GM12878 (cell line): ENCODE measurements around the gene TMEM192. TPM values are rescaled to one million over a fixed set of nuclear protein-coding genes. Genes with fewer than 3 reads are reported as not detected.

ENCODE experiments used
- ATAC-seq: fragments of 200-7000 bp; cut with Tn5 transposase; 3 replicates; pipeline ENCODE4 v1.9.1; 2020; ENCODE audit warnings: mild to moderate bottlenecking, moderate library complexity
- BruUV-seq: library from RNA; stranded (reverse); fragments of 400-500 nt; replicated peaks from 2 replicates; lab custom pipeline; 2021; lab: Mats Ljungman, UMichigan
- CTCF ChIA-PET: fragments of 300-600 bp; sonication (Branson Sonifier 250); formaldehyde crosslinking; extraction: SDS; loops from one replicate; lab custom pipeline; 2021; ENCODE audit warnings: inconsistent platforms; lab: Yijun Ruan, JAX
- POLR2A ChIA-PET: fragments of 350-600 bp; formaldehyde crosslinking; extraction: SDS; loops from one replicate; lab custom pipeline; 2021; ENCODE audit warnings: inconsistent platforms; lab: Charles Lee
- RAD21 ChIA-PET: fragments of 300-600 bp; sonication (Branson Sonifier 250); formaldehyde crosslinking; loops from one replicate; lab custom pipeline; 2023; ENCODE audit warnings: antibody characterized with exemption; ENCODE audit not compliant: unreplicated experiment; lab: Charles Lee
- SMC1A ChIA-PET: fragments of 300-600 bp; sonication (Branson Sonifier 250); formaldehyde crosslinking; loops from one replicate; lab custom pipeline; 2023; ENCODE audit not compliant: unreplicated experiment, uncharacterized antibody; lab: Charles Lee
- DNase-seq: peaks from one replicate; pipeline ENCODE4 v3.0.0-alpha.2; 2011; ENCODE audit warnings: low read depth, low spot score
- FAIRE-seq: peaks from 3 replicates; lab custom pipeline; 2011; peaks lifted over from hg19 to GRCh38; lab: Jason Lieb, UNC
- H2AFZ ChIP-seq: 2 replicates; pipeline ENCODE4 v1.6.0; 2011; ENCODE audit warnings: low read depth, low read length, control low read depth; ENCODE audit not compliant: control insufficient read depth
- H3K27ac ChIP-seq: 2 replicates; pipeline ENCODE4 v1.5.1; 2011; ENCODE audit warnings: control low read depth; ENCODE audit not compliant: control insufficient read depth, insufficient read depth
- H3K27me3 ChIP-seq, 2 experiments: replicated peaks in 1 of 2; 2 replicates each; pipeline versions ENCODE4 v1.6.0 to v1.6.1; 2011; ENCODE audit warnings: low read length in 1 of 2; ENCODE audit not compliant: control insufficient read depth in 2 of 2, insufficient read depth in 2 of 2
- H3K36me3 ChIP-seq, 2 experiments: 2 replicates each; pipeline ENCODE4 v1.5.1; 2011; ENCODE audit warnings: low read length in 1 of 2; ENCODE audit not compliant: control insufficient read depth in 2 of 2, insufficient read depth in 2 of 2
- H3K4me1 ChIP-seq: 2 replicates; pipeline ENCODE4 v1.6.1; 2011; ENCODE audit warnings: mild to moderate bottlenecking, low read length, moderate library complexity, mixed read lengths; ENCODE audit not compliant: control insufficient read depth, insufficient read depth
- H3K4me2 ChIP-seq: 2 replicates; pipeline ENCODE4 v1.6.0; 2011; ENCODE audit warnings: control low read depth; ENCODE audit not compliant: control insufficient read depth, insufficient read depth
- H3K4me3 ChIP-seq: fragments of 200-600 bp; sonication (generic); 2 replicates; pipeline ENCODE4 v1.5.1; 2016
- H3K79me2 ChIP-seq: 2 replicates; pipeline ENCODE4 v1.6.0; 2011; ENCODE audit warnings: low read length; ENCODE audit not compliant: control insufficient read depth, insufficient read depth
- H3K9ac ChIP-seq: 2 replicates; pipeline ENCODE4 v1.8.0; 2011; ENCODE audit warnings: low read length, control low read depth, mixed read lengths; ENCODE audit not compliant: control insufficient read depth, insufficient read depth
- H3K9me3 ChIP-seq: replicated peaks from 3 replicates; pipeline ENCODE4 v1.5.1; 2011; ENCODE audit warnings: mild to moderate bottlenecking, low read length; ENCODE audit not compliant: control insufficient read depth, insufficient read depth
- H4K20me1 ChIP-seq: 2 replicates; pipeline ENCODE4 v1.6.0; 2011; ENCODE audit not compliant: control insufficient read depth, insufficient read depth
- ATF7 ChIP-seq: fragments of 450-650 bp; IDR thresholded peaks from 2 replicates; pipeline ENCODE4 v1.6.1; 2016; ENCODE audit warnings: low read depth, mild to moderate bottlenecking
- BHLHE40 ChIP-seq, 2 experiments: fragments of 450-650 bp in 1 of 2; IDR thresholded peaks; 2 replicates each; pipeline ENCODE4 v1.6.1; 2011 to 2017; ENCODE audit warnings: low read depth in 2 of 2, borderline replicate concordance in 1 of 2, improper control_type of control experiment in 1 of 2, low read length in 1 of 2, mild to moderate bottlenecking in 1 of 2
- CTCF ChIP-seq, 3 experiments: IDR thresholded peaks in 2 of 3; conservative IDR thresholded peaks in 1 of 3; 2 replicates each; pipeline ENCODE4 v1.5.1; 2011; ENCODE audit warnings: low read depth in 3 of 3, low read length in 3 of 3, mild to moderate bottlenecking in 3 of 3, control low read depth in 2 of 3, moderate library complexity in 2 of 3, inconsistent platforms in 1 of 3, mixed read lengths in 1 of 3; ENCODE audit not compliant: control insufficient read depth in 2 of 3, insufficient read depth in 1 of 3; ENCODE audit errors: extremely low read depth in 1 of 3
- E2F4 ChIP-seq: IDR thresholded peaks from 2 replicates; pipeline ENCODE4 v1.6.1; 2012; ENCODE audit warnings: low read depth, low read length, improper control_type of control experiment
- NFIC ChIP-seq: IDR thresholded peaks from 2 replicates; pipeline ENCODE4 v1.6.1; 2012; ENCODE audit warnings: low read depth, mild to moderate bottlenecking, inconsistent platforms, low read length, moderate library complexity
- RAD21 ChIP-seq: IDR thresholded peaks from 2 replicates; pipeline ENCODE4 v1.6.1; 2011; ENCODE audit warnings: mild to moderate bottlenecking, low read depth, low read length, moderate library complexity; ENCODE audit not compliant: insufficient read depth
- SIX5 ChIP-seq: IDR thresholded peaks from 2 replicates; pipeline ENCODE4 v1.6.1; 2011; ENCODE audit warnings: mild to moderate bottlenecking, low read depth, low read length, moderate library complexity; ENCODE audit not compliant: severe bottlenecking
- SMARCA5 ChIP-seq: fragments of 450-650 bp; IDR thresholded peaks from 2 replicates; pipeline ENCODE4 v1.6.1; 2017; ENCODE audit warnings: mild to moderate bottlenecking
- SPI1 ChIP-seq: IDR thresholded peaks from 2 replicates; pipeline ENCODE4 v1.6.1; 2011; ENCODE audit warnings: low read depth, mild to moderate bottlenecking, low read length, moderate library complexity, borderline replicate concordance; ENCODE audit not compliant: insufficient read depth
- TAF1 ChIP-seq: IDR thresholded peaks from 2 replicates; pipeline ENCODE4 v1.6.1; 2011; ENCODE audit warnings: mild to moderate bottlenecking, low read depth, low read length, borderline replicate concordance
- YBX1 ChIP-seq: fragments of 450-650 bp; IDR thresholded peaks from 2 replicates; pipeline ENCODE4 v1.6.1; 2016; ENCODE audit warnings: antibody characterized with exemption
- ZZZ3 ChIP-seq: IDR thresholded peaks from 2 replicates; pipeline ENCODE4 v1.6.1; 2011; ENCODE audit warnings: low read depth; ENCODE audit not compliant: control insufficient read depth, insufficient read length
- WGBS: methylation state at CpG from one replicate; pipeline ENCODE4 v1.1.6; 2016; ENCODE audit warnings: low lambda C conversion rate; ENCODE audit not compliant: insufficient replicate concordance, insufficient coverage; ENCODE audit errors: missing lambda C conversion rate; 5-methylcytosine and 5-hydroxymethylcytosine counted together
- in situ Hi-C: fragments of 300-500 bp; cut with MboI; formaldehyde crosslinking; loops from 9 replicates; pipeline ENCODE4 v1.14.3; 2018; ENCODE audit warnings: mixed read lengths
- intact Hi-C: fragments of 100-400 bp; cut with micrococcal nuclease; formaldehyde crosslinking; loops from one replicate; pipeline ENCODE4 v1.14.2; 2022; ENCODE audit not compliant: unreplicated experiment
- polyA plus RNA-seq, 11 experiments: library from polyadenylated mRNA; depleted of rRNA in 4 of 11; unstranded in 6 of 11; stranded (reverse) in 5 of 11; fragments of >200 nt; fragmentation: Nextera tagmentation in 4 of 11; fragmentation: Illumina TruSeq in 1 of 11; extraction: Ambion mirVana in 4 of 11; extraction: Trizol in 1 of 11; gene quantifications; 1 replicate in 1 of 11; 2 replicates in 10 of 11; pipeline versions ENCODE4 v1.2.1 to v1.2.3, GENCODE V29; 2011 to 2016; ENCODE audit warnings: inconsistent platforms in 2 of 11, missing spikeins in 2 of 11, low read depth in 1 of 11
- total RNA-seq, 4 experiments: library from RNA; depleted of rRNA in 3 of 4; stranded (reverse); fragments of >200 nt in 3 of 4; fragmentation: Illumina TruSeq in 1 of 4; extraction: Trizol in 1 of 4; gene quantifications; 2 replicates each; pipeline versions ENCODE4 v1.2.1 to v1.2.3, GENCODE V29; 2013 to 2021

The TMEM192 gene
- total and polyA plus RNA-seq, 10 of the 15 experiments (the other 5 are each of a cell fraction or from before 2014, with no cell fraction given) = 1.8 to 16.0 (median 10.0) TPM

- intact Hi-C loops (no loop called here), in situ Hi-C loops (no loop called here)
- no TSS peak for BruUV-seq
- H2AFZ ChIP-seq = no peak overlapping the region
- no peaks in the 10 kb centered on the region for H4K20me1 ChIP-seq
- H3K4me2 ChIP-seq = no peak overlapping the region
- ChIA-PET POLR2A (no interaction called here), SMC1A (no interaction called here), RAD21 (no interaction called here), CTCF (no interaction called here)
- no peaks in the 10 kb centered on the region for H3K9me3 ChIP-seq
- H3K4me3 ChIP-seq = no peak overlapping the region
- H3K4me1 ChIP-seq = no peaks in the 10 kb centered on the region
- 45% methylated on average over 1 of the region's 1 CpG for WGBS
- FAIRE-seq (no peak), DNase-seq (no peak), ATAC-seq (no peak)
- H3K9ac ChIP-seq = no peak overlapping the region
- H3K27me3 ChIP-seq = no peaks in the 10 kb centered on the region
- no peak overlapping the region for H3K27ac ChIP-seq
- H3K79me2 ChIP-seq = no peaks in the 10 kb centered on the region
- no peaks in the 10 kb centered on the region for H3K36me3 ChIP-seq
- no peak for TF ChIP-seq ZZZ3
Observed at GRCh38 chr4:165070560-165070959, 42.1 kb downstream of the TMEM192 start.

- DNase-seq (no peak), FAIRE-seq (no peak), ATAC-seq (no peak; the same call in 2 of the 3 replicates)
- Histone ChIP-seq H4K20me1 (no peaks in the 10 kb centered on the region), H3K27ac (no peak overlapping the region), H3K9me3 (no peaks in the 10 kb centered on the region), H3K27me3 (no peaks in the 10 kb centered on the region; a peak in 1 of 4 replicates), H2AFZ (no peak overlapping the region), H3K4me2 (no peak overlapping the region), H3K79me2 (no peaks in the 10 kb centered on the region), H3K36me3 (no peaks in the 10 kb centered on the region), H3K9ac (no peak overlapping the region), H3K4me3 (no peak overlapping the region), H3K4me1 (no peaks in the 10 kb centered on the region)
- 4% methylated on average over 1 of the region's 1 CpG for WGBS
- TF ChIP-seq TAF1 (no peak), E2F4 (no peak), BHLHE40 (IDR thresholded peaks at IDR 0.05; ENCODE audit: borderline replicate concordance in 1 of 2, low read depth in 2 of 2, low read length in 1 of 2) (no peak), RAD21 (0 out of 2 replicates have a peak, but pooled peaks have one; percentile 3), SMARCA5 (no peak), YBX1 (no peak), CTCF (IDR thresholded peaks at IDR 0.05 in 2 of 3, conservative IDR thresholded peaks at IDR 0.05 in 1 of 3; ENCODE audit: control insufficient read depth in 2 of 3, extremely low read depth in 1 of 3, insufficient read depth in 1 of 3, low read depth in 3 of 3, low read length in 3 of 3) (peak; percentile 4 to 22 (median 7); a peak in 2 of 6 replicates), ATF7 (no peak), SIX5 (no peak), SPI1 (no peak), NFIC (no peak)
- intact Hi-C loops (no loop called here), in situ Hi-C loops (no loop called here)
- ChIA-PET POLR2A (no interaction called here), CTCF (interaction anchor here (1.9 kb wide), 1 partner anchor 125 kb away, joined by 4 read pairs; no protein-coding TSS in a partner anchor), RAD21 (no interaction called here), SMC1A (no interaction called here)
- BruUV-seq = no TSS peak
Observed at GRCh38 chr4:165060938-165061337, 51.7 kb downstream of the TMEM192 start.
